Measurements from ENCODE around the gene CACNG5.

- TF ChIP-seq CTCF (IDR thresholded peaks at IDR 0.05): no peak
- TF ChIP-seq POLR2A (IDR thresholded peaks at IDR 0.05): no peak
Observed at GRCh38 chr17:66918896-66919295, 84.0 kb downstream of the CACNG5 start.
